Tibial nerve (tissue), 4 donors: ENCODE results near the gene DGKQ. TPM values are rescaled to one million over a fixed set of nuclear protein-coding genes. Genes with fewer than 3 reads are reported as not detected.
"Not testable (repeated sequence)": the region's sequence is repeated elsewhere in the genome, so short reads cannot be mapped to it uniquely, and the experiment has no call there.

Experiments
- DNase-seq, 2 donors: peaks; one replicate each; pipeline ENCODE4 v3.0.0-alpha.2; 2019; ENCODE audit warnings: low spot score in 2 of 2
- H3K27ac ChIP-seq, 4 donors: fragments of 200-600 bp; sonication (generic) in 3 of 4; one replicate each; pipeline ENCODE4 v1.5.1; 2017 to 2019; ENCODE audit warnings: mild to moderate bottlenecking in 1 of 4
- H3K27me3 ChIP-seq, 2 donors: fragments of 200-600 bp; sonication (generic) in 1 of 2; one replicate each; pipeline versions ENCODE4 v1.5.1 to v1.6.0; 2017 to 2019
- H3K36me3 ChIP-seq, 3 donors: fragments of 200-600 bp; sonication (generic); one replicate each; pipeline ENCODE4 v1.5.1; 2018 to 2019
- H3K4me1 ChIP-seq, 4 donors: fragments of 200-600 bp; sonication (generic) in 3 of 4; one replicate each; pipeline ENCODE4 v1.5.1; 2017 to 2019
- H3K4me3 ChIP-seq, 4 donors: fragments of 200-600 bp; sonication (generic) in 3 of 4; one replicate each; pipeline ENCODE4 v1.5.1; 2017 to 2019; ENCODE audit warnings: mild to moderate bottlenecking in 1 of 4, moderate library complexity in 1 of 4
- H3K9me3 ChIP-seq, 4 donors: fragments of 200-600 bp; sonication (generic) in 3 of 4; one replicate each; pipeline ENCODE4 v1.5.1; 2017 to 2019
- EP300 ChIP-seq, 2 donors: sonication (generic); formaldehyde crosslinking; IDR thresholded peaks; one replicate each; pipeline ENCODE4 v1.6.1; 2017; ENCODE audit warnings: antibody characterized with exemption in 2 of 2, mild to moderate bottlenecking in 1 of 2
- POLR2A ChIP-seq, 2 donors: fragments of 450-650 bp; IDR thresholded peaks; one replicate each; pipeline ENCODE4 v1.6.1; 2017; ENCODE audit warnings: antibody characterized with exemption in 2 of 2, mild to moderate bottlenecking in 2 of 2, moderate library complexity in 2 of 2
- WGBS, 2 donors: methylation state at CpG; one replicate each; pipeline ENCODE4 v1.1.5; 2018; 5-methylcytosine and 5-hydroxymethylcytosine counted together
- total RNA-seq, 4 donors: library from RNA; depleted of rRNA; stranded (reverse); fragments of >200 nt; gene quantifications; one replicate each; pipeline ENCODE4 v1.1.0, GENCODE V29; 2016
- TF ChIP-seq, protein P1 (sequence below), 5 experiments: fragments of 200-600 bp in 3 of 5; fragments of 450-650 bp in 2 of 5; sonication (generic) in 3 of 5; IDR thresholded peaks; one replicate each; pipeline ENCODE4 v1.5.1; 2016 to 2019; ENCODE audit warnings: antibody characterized with exemption in 5 of 5, mild to moderate bottlenecking in 3 of 5, moderate library complexity in 2 of 5

Gene DGKQ
- total RNA-seq, 4 donors from 2014 or later = 9.0 to 23.4 (median 13.6) TPM

DNA sequence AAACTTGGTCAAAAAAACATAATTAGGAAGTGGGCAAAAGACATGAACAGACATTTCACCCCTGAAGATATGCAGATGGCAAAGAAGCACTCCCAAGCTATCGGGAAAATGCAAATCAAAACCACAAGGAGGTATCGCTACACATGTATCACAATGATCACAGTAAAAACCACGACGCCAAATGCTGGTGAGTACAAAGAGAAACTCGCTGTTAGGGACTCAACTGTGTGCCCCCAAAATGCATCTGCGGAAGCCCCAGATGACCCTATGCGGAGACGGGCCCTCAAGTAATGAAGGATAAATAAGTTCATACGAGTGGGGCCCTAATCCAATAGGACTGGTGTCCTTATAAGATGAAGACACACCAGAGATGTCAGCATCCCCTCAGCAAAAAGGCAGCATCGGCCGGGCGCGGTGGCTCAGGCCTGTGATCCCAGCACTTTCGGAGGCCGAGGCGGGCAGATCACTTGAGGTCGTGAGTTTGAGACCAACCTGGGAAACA lies 51.5 kb downstream of the DGKQ start:
- no peak overlapping the region for H3K4me3 ChIP-seq
- no peaks in the 10 kb centered on the region for H3K27me3 ChIP-seq
- no peak for TF ChIP-seq EP300 (IDR thresholded peaks at IDR 0.05)
- no peak for TF ChIP-seq POLR2A (IDR thresholded peaks at IDR 0.05)
- TF ChIP-seq, protein P1, sequence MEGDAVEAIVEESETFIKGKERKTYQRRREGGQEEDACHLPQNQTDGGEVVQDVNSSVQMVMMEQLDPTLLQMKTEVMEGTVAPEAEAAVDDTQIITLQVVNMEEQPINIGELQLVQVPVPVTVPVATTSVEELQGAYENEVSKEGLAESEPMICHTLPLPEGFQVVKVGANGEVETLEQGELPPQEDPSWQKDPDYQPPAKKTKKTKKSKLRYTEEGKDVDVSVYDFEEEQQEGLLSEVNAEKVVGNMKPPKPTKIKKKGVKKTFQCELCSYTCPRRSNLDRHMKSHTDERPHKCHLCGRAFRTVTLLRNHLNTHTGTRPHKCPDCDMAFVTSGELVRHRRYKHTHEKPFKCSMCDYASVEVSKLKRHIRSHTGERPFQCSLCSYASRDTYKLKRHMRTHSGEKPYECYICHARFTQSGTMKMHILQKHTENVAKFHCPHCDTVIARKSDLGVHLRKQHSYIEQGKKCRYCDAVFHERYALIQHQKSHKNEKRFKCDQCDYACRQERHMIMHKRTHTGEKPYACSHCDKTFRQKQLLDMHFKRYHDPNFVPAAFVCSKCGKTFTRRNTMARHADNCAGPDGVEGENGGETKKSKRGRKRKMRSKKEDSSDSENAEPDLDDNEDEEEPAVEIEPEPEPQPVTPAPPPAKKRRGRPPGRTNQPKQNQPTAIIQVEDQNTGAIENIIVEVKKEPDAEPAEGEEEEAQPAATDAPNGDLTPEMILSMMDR (IDR thresholded peaks at IDR 0.05) = no peak
- DNase-seq = no peak
- peaks cover 0 to 12% (median 0%) of the 10 kb centered on the region in 3 donors for H3K36me3 ChIP-seq
- 88 to 91% methylated on average over 17 of the region's 17 CpGs for WGBS, 2 donors
- H3K27ac ChIP-seq = no peak overlapping the region
- peaks cover 0 to 29% (median 7%) of the 10 kb centered on the region in 4 donors for H3K4me1 ChIP-seq
- no peaks in the 10 kb centered on the region for H3K9me3 ChIP-seq

- peaks cover 0 to 12% (median 0%) of the 10 kb centered on the region in 3 donors for H3K36me3 ChIP-seq
- not testable (repeated sequence) for H3K27ac ChIP-seq, H3K27me3 ChIP-seq, H3K4me3 ChIP-seq, DNase-seq, H3K9me3 ChIP-seq
- H3K4me1 ChIP-seq = peaks cover 0 to 24% (median 7%) of the 10 kb centered on the region in 4 donors
- WGBS, 2 donors = 90 to 92% methylated on average over 13 to 15 of the region's 15 CpGs
Measured at GRCh38 chr4:919004-919680, 54.2 kb downstream of the DGKQ start.

DNA sequence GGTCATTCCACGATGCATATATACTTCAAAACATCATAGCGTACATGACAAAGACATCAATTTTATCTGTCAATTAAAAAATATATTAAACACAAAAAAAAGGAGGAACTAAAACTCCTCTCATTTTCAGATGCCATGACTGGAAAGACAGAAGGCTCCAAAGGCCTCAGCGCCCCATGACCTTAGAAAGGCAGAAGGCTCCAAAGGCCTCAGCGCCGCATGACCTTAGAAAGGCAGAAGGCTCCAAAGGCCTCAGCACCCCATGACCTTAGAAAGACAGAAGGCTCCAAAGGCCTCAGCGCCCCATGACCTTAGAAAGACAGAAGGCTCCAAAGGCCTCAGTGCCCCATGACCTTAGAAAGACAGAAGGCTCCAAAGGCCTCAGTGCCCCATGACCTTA lies 54.8 kb downstream of the DGKQ start:
- 89 to 98% methylated on average over 5 to 6 of the region's 6 CpGs for WGBS, 2 donors
- Histone ChIP-seq H3K36me3 (peaks cover 0 to 12% (median 0%) of the 10 kb centered on the region in 3 donors), H3K4me1 (peaks cover 0 to 25% (median 7%) of the 10 kb centered on the region in 4 donors)
- H3K9me3 ChIP-seq, H3K27ac ChIP-seq, H3K4me3 ChIP-seq, DNase-seq, H3K27me3 ChIP-seq: not testable (repeated sequence)

- peaks cover 0 to 31% (median 7%) of the 10 kb centered on the region in 4 donors for H3K4me1 ChIP-seq
- no peaks in the 10 kb centered on the region for H3K27me3 ChIP-seq
- no peak overlapping the region for H3K4me3 ChIP-seq
- no peaks in the 10 kb centered on the region for H3K9me3 ChIP-seq
- H3K36me3 ChIP-seq = peaks cover 0 to 9% (median 0%) of the 10 kb centered on the region in 3 donors
- WGBS, 2 donors = 97% methylated on average over 2 of the region's 2 CpGs
- DNase-seq = no peak
- TF ChIP-seq EP300 (IDR thresholded peaks at IDR 0.05) = no peak
- TF ChIP-seq POLR2A (IDR thresholded peaks at IDR 0.05) = no peak
- TF ChIP-seq, protein P1 (IDR thresholded peaks at IDR 0.05) = no peak
- H3K27ac ChIP-seq = no peak overlapping the region
Measured at GRCh38 chr4:917992-918391, 55.4 kb downstream of the DGKQ start.

- H3K9me3 ChIP-seq = no peaks in the 10 kb centered on the region
- DNase-seq = no peak
- H3K27me3 ChIP-seq = no peaks in the 10 kb centered on the region
- TF ChIP-seq POLR2A (IDR thresholded peaks at IDR 0.05) (no peak), EP300 (IDR thresholded peaks at IDR 0.05) (no peak)
- TF ChIP-seq, protein P1 (IDR thresholded peaks at IDR 0.05) = no peak
- peaks cover 0 to 4% (median 0%) of the 10 kb centered on the region in 3 donors for H3K36me3 ChIP-seq
- no peak overlapping the region for H3K27ac ChIP-seq
- WGBS, 2 donors = 96 to 97% methylated on average over 7 of the region's 7 CpGs
- no peak overlapping the region for H3K4me3 ChIP-seq
- H3K4me1 ChIP-seq = peaks cover 0 to 36% (median 9%) of the 10 kb centered on the region in 4 donors
Measured at GRCh38 chr4:917466-917865, 55.9 kb downstream of the DGKQ start.

DNA sequence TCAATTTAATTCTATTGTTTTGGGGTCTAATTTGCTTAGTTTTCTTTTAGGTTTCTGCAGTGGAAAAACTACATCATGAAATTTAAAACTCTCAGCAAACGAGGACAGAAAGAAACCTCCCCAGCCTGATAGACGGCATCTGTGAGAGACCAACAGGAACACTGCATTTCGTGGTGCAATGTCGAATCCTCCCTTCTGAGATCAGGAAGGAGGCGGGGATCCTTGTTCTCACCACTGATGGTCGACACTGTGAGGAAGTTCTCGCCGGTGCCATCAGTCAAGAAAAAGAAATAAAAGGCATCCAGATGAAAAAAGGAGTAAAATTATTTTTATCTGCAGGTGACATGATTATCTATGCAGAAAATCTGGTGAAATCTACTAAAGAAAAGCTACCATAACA lies 57.8 kb downstream of the DGKQ start:
- Histone ChIP-seq H3K4me1 (peaks cover 0 to 43% (median 8%) of the 10 kb centered on the region in 4 donors), H3K4me3 (peak overlapping the region in 1 of 4 donors; percentile 12), H3K27ac (peak overlapping the region in 2 of 4 donors; percentile 28 to 41), H3K27me3 (no peaks in the 10 kb centered on the region), H3K36me3 (peaks cover 0 to 18% (median 7%) of the 10 kb centered on the region in 3 donors), H3K9me3 (no peaks in the 10 kb centered on the region)
- TF ChIP-seq POLR2A (IDR thresholded peaks at IDR 0.05) = no peak
- TF ChIP-seq, protein P1 (IDR thresholded peaks at IDR 0.05) = no peak
- TF ChIP-seq EP300 (IDR thresholded peaks at IDR 0.05) = no peak
- DNase-seq = peak in 1 of 2 donors; percentile 56
- 38 to 39% methylated on average over 8 of the region's 8 CpGs for WGBS, 2 donors
